ENCODE measurements around the gene PROSER1. TPM values are rescaled to one million over a fixed set of nuclear protein-coding genes. Genes with fewer than 3 reads are reported as not detected.
A peak's percentile ranks its signal among the peaks of the same experiment; 100 is the strongest.

PROSER1 gene
- total RNA-seq, 1 experiment from 2014 or later: 33.5 TPM

- H3K9me2 ChIP-seq (ENCODE audit: insufficient read depth): no peaks in the 10 kb centered on the region
- ChIA-PET CTCF (interaction anchor here (0.6 to 1.6 kb wide), 2 partner anchors 13 to 152 kb away, joined by 3 read pairs; no protein-coding TSS in a partner anchor), POLR2A (no interaction called here), RAD21 (ENCODE audit: low non-redundant PET in 1 of 2, low total read pairs in 2 of 2, uncharacterized antibody in 2 of 2, unreplicated experiment in 2 of 2) (no interaction called here)
- H3K79me2 ChIP-seq (ENCODE audit: insufficient read depth, low read length): no peaks in the 10 kb centered on the region
- H3K9ac ChIP-seq (ENCODE audit: low read length): no peak overlapping the region
- DNase-seq (ENCODE audit: low read depth, low spot score) (peak; percentile 16), ATAC-seq (peak; percentile 73)
- no peak overlapping the region for H3K4me2 ChIP-seq (ENCODE audit: low read length)
- no peak overlapping the region for H3K27ac ChIP-seq (ENCODE audit: low read depth, low read length)
- no peaks in the 10 kb centered on the region for H3K4me1 ChIP-seq (ENCODE audit: control insufficient read depth in 1 of 2, insufficient read depth in 2 of 2, low read length in 2 of 2)
- H3K9me3 ChIP-seq (ENCODE audit: control insufficient read depth in 1 of 2, insufficient read depth in 1 of 2, low read depth in 1 of 2, low read length in 2 of 2): no peaks in the 10 kb centered on the region
- peaks cover 7 to 42% of the 10 kb centered on the region in 2 experiments; a peak in 3 of 4 replicates for H3K36me3 ChIP-seq (ENCODE audit: control insufficient read depth in 1 of 2, insufficient read depth in 2 of 2, low read length in 2 of 2)
- TF ChIP-seq RAD21 (IDR thresholded peaks at IDR 0.05; ENCODE audit: low read depth): peak; percentile 38
- no peak for TF ChIP-seq CEBPB (IDR thresholded peaks at IDR 0.05; ENCODE audit: low read depth)
- TF ChIP-seq ZBTB33 (IDR thresholded peaks at IDR 0.05; ENCODE audit: extremely low read depth, insufficient replicate concordance, low read length): no peak
- no peak for TF ChIP-seq TCF7L2 (IDR thresholded peaks at IDR 0.05; ENCODE audit: borderline replicate concordance, extremely low read depth, insufficient read depth, insufficient read length)
- TF ChIP-seq EZH2 (IDR thresholded peaks at IDR 0.05): no peak
- TF ChIP-seq CTCF (IDR thresholded peaks at IDR 0.05 in 2 of 3, conservative IDR thresholded peaks at IDR 0.05 in 1 of 3; ENCODE audit: borderline replicate concordance in 1 of 3, insufficient read depth in 1 of 3, low read depth in 2 of 3, low read length in 2 of 3): peak in 2 of 3 experiments; percentile 58 to 70; a peak in 4 of 6 replicates
- H3K27me3 ChIP-seq (ENCODE audit: insufficient read depth, low read length): no peaks in the 10 kb centered on the region
- intact Hi-C loops (cut with micrococcal nuclease): loop anchor here (5.0 kb wide), 1 partner anchor 144 kb away; no protein-coding TSS in a partner anchor
- no peak overlapping the region for H2AFZ ChIP-seq (ENCODE audit: low read depth, low read length, poor library complexity, severe bottlenecking)
- no TSS peak for BruUV-seq (replicated peaks)
- H4K20me1 ChIP-seq (ENCODE audit: insufficient read depth): no peaks in the 10 kb centered on the region
- H3K4me3 ChIP-seq (replicated peaks in 1 of 2; ENCODE audit: low read depth in 1 of 2, low read length in 2 of 2): no peak overlapping the region
Observed at GRCh38 chr13:39016787-39017186, 21.1 kb downstream of the PROSER1 start.
